GM19240 (cell line): ENCODE results near the gene NLRP3.
A peak's percentile ranks its signal among the peaks of the same experiment; 100 is the strongest.
"Not testable (repeated sequence)": the region's sequence is repeated elsewhere in the genome, so short reads cannot be mapped to it uniquely, and the experiment has no call there.

Experiments used
- DNase-seq: peaks from one replicate; pipeline ENCODE4 v3.0.0; 2011; ENCODE audit warnings: low spot score; ENCODE audit not compliant: insufficient read length

Gene NLRP3

GRCh38 chr1:247390116-247390791, 25.7 kb upstream of the NLRP3 start:
- DNase-seq = peak; percentile 84

- DNase-seq = no peak
Observed at GRCh38 chr1:247390996-247391395, 25.0 kb upstream of the NLRP3 start.

DNA sequence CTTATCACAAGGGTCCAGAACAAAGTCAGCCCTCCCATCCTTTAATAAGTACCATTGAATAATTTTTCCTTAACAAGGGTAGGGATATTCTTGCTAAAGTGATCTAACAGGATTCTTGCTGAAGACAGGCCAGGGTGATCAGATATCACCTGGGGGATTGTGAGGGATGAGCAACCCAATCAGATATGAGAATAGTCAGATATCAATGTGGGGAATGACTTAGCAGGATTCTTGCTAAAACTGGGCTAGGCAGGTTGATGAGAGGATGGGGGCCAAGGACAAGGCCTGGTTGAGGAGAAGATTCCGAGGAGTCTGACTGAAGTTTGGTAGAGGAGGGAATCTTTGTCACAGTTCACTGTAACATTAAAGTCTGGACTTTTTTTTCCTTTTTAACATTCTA, 23.9 kb upstream of the NLRP3 start:
- DNase-seq = no peak

DNA sequence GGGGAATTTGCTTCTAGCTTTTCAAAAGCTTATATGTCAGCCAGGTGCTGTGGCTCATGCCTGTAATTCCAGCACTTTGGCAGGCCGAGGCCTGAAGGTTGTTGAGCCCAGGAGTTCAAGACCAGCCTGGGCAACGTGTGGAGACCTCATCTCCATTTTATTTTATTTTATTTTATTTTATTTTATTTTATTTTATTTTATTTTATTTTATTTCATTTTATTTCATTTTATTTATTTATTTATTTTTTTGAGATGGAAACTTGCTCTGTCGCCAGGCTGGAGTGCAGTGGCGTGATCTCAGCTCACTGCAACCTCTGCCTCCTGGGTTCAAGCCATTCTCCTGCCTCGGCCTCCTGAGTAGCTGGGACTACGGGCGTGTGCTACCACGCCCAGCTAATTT, 20.9 kb upstream of the NLRP3 start:
- not testable (repeated sequence) for DNase-seq

DNA sequence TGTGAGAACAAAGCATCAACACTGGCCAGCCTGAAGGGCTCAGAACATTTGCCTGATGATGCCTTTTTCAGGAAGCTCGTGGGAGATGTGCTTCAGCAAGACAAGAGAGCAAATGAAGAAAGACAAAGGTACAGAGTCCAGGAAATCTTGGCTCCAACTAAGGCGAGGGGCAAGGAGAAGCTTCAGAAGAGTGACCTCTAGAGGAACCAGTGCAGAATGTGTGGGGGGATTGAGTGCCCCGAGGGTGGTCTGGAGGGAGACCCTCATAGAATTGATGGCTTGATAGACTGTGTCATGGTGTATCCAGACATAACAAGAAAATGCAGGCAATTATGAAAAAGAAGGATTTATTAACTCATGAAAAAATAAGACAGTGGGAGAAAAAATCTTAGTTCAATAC, 15.3 kb upstream of the NLRP3 start:
- DNase-seq = no peak

- no peak for DNase-seq
Observed at GRCh38 chr1:247401310-247402119, 14.5 kb upstream of the NLRP3 start.

GRCh38 chr1:247402120-247402675, 13.8 kb upstream of the NLRP3 start:
- DNase-seq = no peak

DNA sequence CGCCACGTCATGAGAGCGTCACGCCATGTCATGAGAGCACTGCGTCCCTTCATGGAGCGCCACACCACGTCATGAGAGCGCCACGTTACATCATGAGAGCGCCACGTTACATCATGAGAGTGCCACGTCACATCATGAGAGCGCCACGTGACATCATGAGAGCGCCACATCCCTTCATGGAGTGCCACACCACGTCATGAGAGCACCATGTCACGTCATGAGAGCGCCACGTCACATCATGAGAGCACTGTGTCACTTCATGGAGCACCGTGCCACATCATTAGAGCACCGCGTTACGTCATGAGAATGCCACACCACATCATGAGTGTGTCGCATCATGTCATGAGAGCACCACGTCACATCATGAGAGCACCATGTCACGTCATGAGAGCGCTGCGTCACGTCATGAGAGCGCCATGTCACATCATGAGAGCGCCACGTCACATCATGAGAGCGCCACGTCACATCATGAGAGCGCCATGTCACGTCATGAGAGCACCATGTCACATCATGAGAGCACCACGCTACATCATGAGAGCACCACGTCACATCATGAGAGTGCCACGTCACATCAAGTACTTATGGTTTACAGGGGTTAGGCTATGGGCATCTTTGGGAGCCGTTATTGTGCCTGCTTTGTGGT, 9.8 kb upstream of the NLRP3 start:
- DNase-seq = no peak

GRCh38 chr1:247407180-247407616, 8.8 kb upstream of the NLRP3 start:
- peak; percentile 33 for DNase-seq

GRCh38 chr1:247408100-247408499, 7.9 kb upstream of the NLRP3 start:
- no peak for DNase-seq

DNA sequence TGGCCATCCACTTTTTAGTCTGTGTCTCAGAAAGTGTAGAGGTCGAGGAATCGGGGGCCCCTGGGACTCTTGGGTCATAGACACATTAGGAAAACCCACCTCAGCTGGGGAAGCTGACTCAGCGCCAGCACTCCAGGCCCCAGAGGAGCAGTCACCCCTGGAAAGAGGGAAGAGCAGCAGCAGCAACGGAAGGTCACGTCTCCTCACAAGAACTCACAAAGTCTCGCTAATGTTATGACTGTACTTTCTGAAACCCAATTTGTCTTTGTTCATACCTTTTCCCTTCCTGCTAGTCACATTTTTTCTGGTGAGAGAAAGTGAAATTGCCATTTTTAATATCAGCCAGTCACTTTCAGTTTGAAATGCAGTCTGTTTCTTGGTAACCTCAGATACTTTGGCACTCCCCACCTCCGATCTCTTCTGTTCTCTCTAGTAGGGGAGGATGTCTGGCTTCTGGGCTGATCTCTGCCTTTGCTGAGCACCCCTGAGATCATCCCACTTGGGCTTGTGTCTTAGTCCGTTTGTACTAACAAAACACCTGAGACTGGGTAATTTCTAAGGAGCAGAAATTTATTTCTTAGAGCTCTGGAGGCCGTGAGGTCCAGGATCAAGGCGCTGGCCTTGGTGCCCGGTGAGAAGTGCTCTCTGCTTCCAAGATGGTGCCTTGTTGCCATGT, 6.0 kb upstream of the NLRP3 start:
- DNase-seq = peak; percentile 68

GRCh38 chr1:247411621-247412327, 4.2 kb upstream of the NLRP3 start:
- no peak for DNase-seq

DNA sequence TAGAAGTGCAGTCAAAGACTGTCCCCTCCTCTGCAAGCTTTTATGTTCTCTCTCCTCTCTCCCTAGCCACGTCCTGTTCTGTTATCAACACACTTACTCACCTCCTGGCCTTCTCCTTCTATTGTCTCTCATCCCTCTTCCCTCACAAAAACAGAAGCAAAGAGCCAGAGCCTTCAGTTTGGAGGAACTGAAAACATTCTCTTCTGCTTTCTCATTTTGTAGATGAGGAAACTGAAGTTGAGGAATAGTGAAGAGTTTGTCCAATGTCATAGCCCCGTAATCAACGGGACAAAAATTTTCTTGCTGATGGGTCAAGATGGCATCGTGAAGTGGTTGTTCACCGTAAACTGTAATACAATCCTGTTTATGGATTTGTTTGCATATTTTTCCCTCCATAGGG, 1.9 kb downstream of the NLRP3 start:
- no peak for DNase-seq

DNA sequence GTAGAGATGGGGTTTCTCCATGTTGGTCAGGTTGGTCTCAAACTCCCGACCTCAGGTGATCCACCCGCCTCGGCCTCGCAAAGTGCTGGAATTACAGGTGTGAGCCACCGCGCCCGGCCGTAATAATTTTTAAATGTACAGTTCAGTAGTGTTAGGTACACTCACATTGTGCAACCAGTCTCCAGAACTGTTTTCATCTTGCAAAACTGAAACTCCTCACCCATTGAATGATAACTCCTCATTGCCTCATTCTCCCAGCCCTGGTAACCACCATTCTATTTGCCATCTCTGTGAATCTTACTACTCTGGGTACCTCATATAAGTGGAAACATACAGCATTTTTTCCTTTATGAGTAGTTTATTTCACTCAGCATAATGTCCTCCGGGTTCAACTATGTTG, 3.4 kb downstream of the NLRP3 start:
- DNase-seq = no peak

DNA sequence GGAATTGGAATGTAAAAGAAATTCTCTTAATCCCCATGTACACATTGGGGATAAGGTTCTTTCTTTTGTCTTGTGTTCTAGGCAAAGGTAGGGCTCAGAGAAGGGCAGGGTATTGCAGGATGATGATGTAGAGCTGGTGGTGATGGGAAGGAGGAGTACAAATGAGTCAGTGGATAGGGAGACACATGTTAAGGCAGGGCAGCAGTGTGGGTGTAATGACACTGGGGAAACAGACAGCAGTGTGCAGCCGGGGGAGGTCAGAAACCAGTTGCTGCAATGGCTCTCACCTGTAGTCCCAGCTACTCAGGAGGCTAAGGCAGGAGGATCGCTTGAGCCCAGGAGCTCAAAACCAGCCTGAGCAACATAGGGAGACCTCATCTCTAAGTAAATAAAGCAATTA, 5.1 kb downstream of the NLRP3 start:
- DNase-seq = no peak

DNA sequence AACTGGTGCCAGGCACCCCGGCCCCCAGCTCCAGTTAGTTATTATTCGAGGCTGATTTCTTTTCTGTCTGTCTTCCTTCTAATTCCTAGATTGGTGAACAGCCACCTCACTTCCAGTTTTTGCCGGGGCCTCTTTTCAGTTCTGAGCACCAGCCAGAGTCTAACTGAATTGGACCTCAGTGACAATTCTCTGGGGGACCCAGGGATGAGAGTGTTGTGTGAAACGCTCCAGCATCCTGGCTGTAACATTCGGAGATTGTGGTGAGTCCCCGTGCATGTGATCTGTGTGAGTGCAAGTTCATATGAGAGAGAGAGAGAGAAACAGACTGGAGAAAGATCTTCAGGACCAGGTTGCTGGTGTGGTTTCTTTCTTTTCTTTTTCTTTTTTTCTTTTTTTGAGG, 13.5 kb downstream of the NLRP3 start:
- no peak for DNase-seq

GRCh38 chr1:247430434-247430833, 14.5 kb downstream of the NLRP3 start:
- no peak for DNase-seq

- no peak for DNase-seq
Observed at GRCh38 chr1:247431643-247432042, 15.7 kb downstream of the NLRP3 start.

DNA sequence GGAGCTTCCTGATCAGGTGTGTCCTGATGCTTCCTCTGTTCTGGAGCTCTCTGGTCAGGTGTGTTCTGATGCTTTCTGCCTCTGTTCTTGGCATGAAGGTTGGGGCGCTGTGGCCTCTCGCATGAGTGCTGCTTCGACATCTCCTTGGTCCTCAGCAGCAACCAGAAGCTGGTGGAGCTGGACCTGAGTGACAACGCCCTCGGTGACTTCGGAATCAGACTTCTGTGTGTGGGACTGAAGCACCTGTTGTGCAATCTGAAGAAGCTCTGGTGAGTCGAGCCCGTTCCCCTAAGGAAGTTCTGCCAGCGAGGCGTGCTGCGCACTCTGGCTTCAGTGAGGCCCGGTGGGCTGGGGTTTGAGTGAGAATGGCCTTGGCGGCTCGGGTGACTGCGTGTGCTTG, 18.0 kb downstream of the NLRP3 start:
- no peak for DNase-seq

DNA sequence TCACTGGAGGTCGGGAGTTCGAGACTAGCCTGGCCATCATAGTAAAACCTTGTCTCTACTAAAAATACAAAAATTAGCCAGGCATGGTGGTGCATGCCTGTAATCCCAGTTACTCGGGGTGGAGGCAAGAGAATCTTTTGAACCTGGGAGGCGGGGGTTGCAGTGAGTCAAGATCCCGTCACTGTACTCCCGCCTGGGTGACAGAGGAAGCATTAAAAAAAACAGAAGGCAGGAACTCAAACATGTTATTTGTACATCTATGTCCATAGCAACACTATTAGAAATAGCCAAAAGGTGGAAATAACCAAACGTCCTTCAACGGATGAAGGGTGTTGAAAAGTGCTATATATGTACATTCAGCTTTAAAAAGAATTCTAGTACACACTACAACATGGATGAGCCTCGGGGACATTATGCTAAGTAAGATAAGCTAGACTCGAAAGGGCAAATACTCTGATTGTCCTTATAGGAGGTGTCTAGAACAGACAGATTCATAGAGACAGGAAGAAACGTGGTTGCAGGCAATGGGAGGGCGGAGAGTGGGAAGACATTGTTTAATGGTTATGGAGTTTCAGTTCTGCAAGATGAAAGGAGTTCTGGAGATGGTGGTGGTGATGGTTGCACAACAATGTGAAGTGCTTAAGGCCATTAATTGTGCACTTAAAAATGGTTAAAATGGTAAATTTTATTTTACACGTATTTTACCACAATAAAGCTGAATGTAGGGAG, 19.2 kb downstream of the NLRP3 start:
- DNase-seq = no peak
